Natural killer cell (primary cell): ENCODE measurements around the gene ACSL1. TPM values are rescaled to one million over a fixed set of nuclear protein-coding genes. Genes with fewer than 3 reads are reported as not detected.

Experiments used
- ATAC-seq, 3 donors: fragments of 150-1000 bp in 2 of 3; fragments of 200-7000 bp in 1 of 3; cut with Tn5 transposase; 1 replicate in 1 of 3; 2 replicates in 2 of 3; pipeline ENCODE4 v1.10.0; 2021; ENCODE audit warnings: mild to moderate bottlenecking in 2 of 3, moderate library complexity in 2 of 3
- DNase-seq, 2 donors: peaks; one replicate each; pipeline versions ENCODE4 v3.0.0 to v3.0.0-alpha.2; 2013 to 2021; ENCODE audit warnings: mixed read lengths in 1 of 2
- H3K27ac ChIP-seq: one replicate; pipeline ENCODE4 v1.5.1; 2013; ENCODE audit warnings: mild to moderate bottlenecking, low read length
- H3K27me3 ChIP-seq: one replicate; pipeline ENCODE4 v1.6.1; 2013; ENCODE audit warnings: low read length; ENCODE audit not compliant: control insufficient read depth, insufficient read depth
- H3K36me3 ChIP-seq: one replicate; pipeline ENCODE4 v1.6.1; 2013; ENCODE audit warnings: low read length; ENCODE audit not compliant: control insufficient read depth, insufficient read depth
- H3K4me1 ChIP-seq: one replicate; pipeline ENCODE4 v1.6.1; 2013; ENCODE audit warnings: low read length; ENCODE audit not compliant: control insufficient read depth, insufficient read depth
- H3K4me3 ChIP-seq: one replicate; pipeline ENCODE4 v1.5.1; 2013; ENCODE audit warnings: low read length
- H3K9me3 ChIP-seq: one replicate; pipeline ENCODE4 v1.6.1; 2013; ENCODE audit warnings: low read length; ENCODE audit not compliant: control insufficient read depth, insufficient read depth
- H3K27ac Mint-ChIP-seq, 2 donors: one replicate each; pipeline ENCODE4 v1.8.0; 2022; ENCODE audit warnings: mild to moderate bottlenecking in 2 of 2, mixed read lengths in 2 of 2, moderate library complexity in 1 of 2
- H3K27me3 Mint-ChIP-seq, 2 donors: one replicate each; pipeline ENCODE4 v1.8.0; 2022; ENCODE audit warnings: low read depth in 2 of 2, mixed read lengths in 2 of 2
- H3K36me3 Mint-ChIP-seq: one replicate; pipeline ENCODE4 v1.8.0; 2022; ENCODE audit warnings: mixed read lengths
- H3K4me1 Mint-ChIP-seq, 2 donors: one replicate each; pipeline ENCODE4 v1.8.0; 2022; ENCODE audit warnings: mixed read lengths in 2 of 2
- H3K4me3 Mint-ChIP-seq: one replicate; pipeline ENCODE4 v1.8.0; 2022; ENCODE audit warnings: mild to moderate bottlenecking, moderate library complexity, mixed read lengths
- H3K9me3 Mint-ChIP-seq, 2 donors: one replicate each; pipeline ENCODE4 v1.8.0; 2022; ENCODE audit warnings: mixed read lengths in 2 of 2
- WGBS: methylation state at CpG from one replicate; pipeline ENCODE4 v1.1.7; 2013; ENCODE audit warnings: missing lambda C conversion rate; ENCODE audit not compliant: insufficient coverage; 5-methylcytosine and 5-hydroxymethylcytosine counted together
- intact Hi-C: fragments of 100-400 bp; cut with micrococcal nuclease; formaldehyde crosslinking; loops from one replicate; pipeline ENCODE4 v1.14.2; 2022
- total RNA-seq, 4 donors: library from RNA; stranded (reverse); fragments of 120-200 nt in 1 of 4; gene quantifications; one replicate each; pipeline versions ENCODE4 v1.2.3 to v1.2.4, GENCODE V29; 2013 to 2022
- TF ChIP-seq, protein P1 (sequence below): fragments of 200-600 bp; IDR thresholded peaks from one replicate; pipeline ENCODE4 v1.8.0; 2022; ENCODE audit warnings: antibody characterized with exemption

ACSL1 gene
- total RNA-seq, 3 donors from 2014 or later (not counting 1 experiment from before 2014, with no cell fraction given), result 13.2 to 43.1 (median 13.3) TPM

- Mint-ChIP-seq H3K36me3 (peaks cover 8% of the 10 kb centered on the region), H3K27ac (no peak overlapping the region), H3K4me3 (no peak overlapping the region), H3K27me3 (no peaks in the 10 kb centered on the region), H3K9me3 (peaks cover 4 to 5% of the 10 kb centered on the region in 2 donors), H3K4me1 (peaks cover 0 to 5% of the 10 kb centered on the region in 2 donors)
- no peak for ATAC-seq
- no peak overlapping the region for H3K4me3 ChIP-seq
- no peaks in the 10 kb centered on the region for H3K27me3 ChIP-seq
- intact Hi-C loops, result no loop called here
- H3K4me1 ChIP-seq, result no peaks in the 10 kb centered on the region
- no peak for DNase-seq
- TF ChIP-seq, protein P1, sequence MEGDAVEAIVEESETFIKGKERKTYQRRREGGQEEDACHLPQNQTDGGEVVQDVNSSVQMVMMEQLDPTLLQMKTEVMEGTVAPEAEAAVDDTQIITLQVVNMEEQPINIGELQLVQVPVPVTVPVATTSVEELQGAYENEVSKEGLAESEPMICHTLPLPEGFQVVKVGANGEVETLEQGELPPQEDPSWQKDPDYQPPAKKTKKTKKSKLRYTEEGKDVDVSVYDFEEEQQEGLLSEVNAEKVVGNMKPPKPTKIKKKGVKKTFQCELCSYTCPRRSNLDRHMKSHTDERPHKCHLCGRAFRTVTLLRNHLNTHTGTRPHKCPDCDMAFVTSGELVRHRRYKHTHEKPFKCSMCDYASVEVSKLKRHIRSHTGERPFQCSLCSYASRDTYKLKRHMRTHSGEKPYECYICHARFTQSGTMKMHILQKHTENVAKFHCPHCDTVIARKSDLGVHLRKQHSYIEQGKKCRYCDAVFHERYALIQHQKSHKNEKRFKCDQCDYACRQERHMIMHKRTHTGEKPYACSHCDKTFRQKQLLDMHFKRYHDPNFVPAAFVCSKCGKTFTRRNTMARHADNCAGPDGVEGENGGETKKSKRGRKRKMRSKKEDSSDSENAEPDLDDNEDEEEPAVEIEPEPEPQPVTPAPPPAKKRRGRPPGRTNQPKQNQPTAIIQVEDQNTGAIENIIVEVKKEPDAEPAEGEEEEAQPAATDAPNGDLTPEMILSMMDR, result no peak
- no peaks in the 10 kb centered on the region for H3K9me3 ChIP-seq
- H3K36me3 ChIP-seq, result no peaks in the 10 kb centered on the region
- WGBS, result 100% methylated on average over 2 of the region's 4 CpGs
- no peak overlapping the region for H3K27ac ChIP-seq
Measured at GRCh38 chr4:184715526-184715925, 110.2 kb downstream of the ACSL1 start.

- Mint-ChIP-seq H3K27ac (no peak overlapping the region), H3K4me1 (peaks cover 0 to 4% of the 10 kb centered on the region in 2 donors), H3K27me3 (no peaks in the 10 kb centered on the region), H3K9me3 (no peaks in the 10 kb centered on the region), H3K36me3 (no peaks in the 10 kb centered on the region), H3K4me3 (no peak overlapping the region)
- Histone ChIP-seq H3K9me3 (no peaks in the 10 kb centered on the region), H3K27ac (no peak overlapping the region), H3K36me3 (no peaks in the 10 kb centered on the region), H3K4me1 (no peaks in the 10 kb centered on the region), H3K27me3 (no peaks in the 10 kb centered on the region), H3K4me3 (no peak overlapping the region)
- TF ChIP-seq, protein P1, result no peak
- DNase-seq, result no peak
- intact Hi-C loops, result no loop called here
- no peak for ATAC-seq
- 70% methylated on average over 2 of the region's 2 CpGs for WGBS
Measured at GRCh38 chr4:184713887-184714286, 111.9 kb downstream of the ACSL1 start.

DNA sequence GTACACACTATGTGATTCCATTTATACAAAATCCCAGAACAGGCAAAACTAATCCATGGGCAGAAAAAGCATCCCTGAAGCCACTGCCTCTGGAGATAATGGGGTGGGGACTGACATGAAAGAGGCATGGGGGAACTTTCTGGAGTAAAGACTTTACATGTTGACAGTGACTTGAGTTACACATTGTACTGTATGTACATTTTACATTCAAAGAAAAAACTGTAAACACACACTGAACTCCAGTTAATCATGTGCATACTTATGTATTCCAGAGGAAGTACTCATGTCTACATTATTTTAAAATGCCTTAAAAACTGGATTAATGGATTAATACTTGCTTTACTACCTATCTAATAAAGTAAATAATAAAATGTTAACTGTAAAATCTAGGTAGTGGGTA lies 113.4 kb downstream of the ACSL1 start:
- no peaks in the 10 kb centered on the region for H3K36me3 Mint-ChIP-seq
- H3K4me1 Mint-ChIP-seq, result no peaks in the 10 kb centered on the region
- no peak overlapping the region for H3K4me3 Mint-ChIP-seq
- no peaks in the 10 kb centered on the region for H3K36me3 ChIP-seq
- H3K27me3 Mint-ChIP-seq, result no peaks in the 10 kb centered on the region
- DNase-seq (no peak), ATAC-seq (no peak)
- TF ChIP-seq, protein P1, result no peak
- H3K9me3 Mint-ChIP-seq, result no peaks in the 10 kb centered on the region
- intact Hi-C loops, result no loop called here
- H3K27ac ChIP-seq, result no peak overlapping the region
- H3K9me3 ChIP-seq, result no peaks in the 10 kb centered on the region
- H3K27ac Mint-ChIP-seq, result no peak overlapping the region
- H3K4me3 ChIP-seq, result no peak overlapping the region
- no peaks in the 10 kb centered on the region for H3K27me3 ChIP-seq
- no peaks in the 10 kb centered on the region for H3K4me1 ChIP-seq

DNA sequence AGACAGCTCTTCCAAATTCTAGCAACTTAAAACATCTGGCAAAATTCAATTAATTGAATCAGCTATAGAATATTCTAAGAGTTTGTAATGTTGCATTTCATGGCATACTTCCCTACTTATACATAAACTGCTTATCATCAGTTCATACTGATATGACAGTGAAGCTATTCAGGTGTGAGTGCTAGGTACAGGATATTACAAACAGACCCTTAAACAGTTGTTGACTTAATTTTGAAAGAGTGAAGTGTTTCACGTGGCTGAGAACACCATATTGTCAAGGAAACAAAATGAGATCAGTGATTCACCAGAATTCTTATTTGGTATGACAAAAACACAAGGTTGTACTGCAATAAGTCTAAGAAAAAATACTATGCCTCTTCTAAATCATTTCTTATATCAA lies 119.3 kb downstream of the ACSL1 start:
- H3K36me3 ChIP-seq, result no peaks in the 10 kb centered on the region
- Mint-ChIP-seq H3K27me3 (no peaks in the 10 kb centered on the region), H3K9me3 (no peaks in the 10 kb centered on the region), H3K4me3 (no peak overlapping the region), H3K4me1 (peaks cover 0 to 6% of the 10 kb centered on the region in 2 donors), H3K27ac (no peak overlapping the region), H3K36me3 (no peaks in the 10 kb centered on the region)
- DNase-seq (no peak), ATAC-seq (no peak)
- no peak overlapping the region for H3K4me3 ChIP-seq
- intact Hi-C loops, result no loop called here
- H3K27me3 ChIP-seq, result no peaks in the 10 kb centered on the region
- no peaks in the 10 kb centered on the region for H3K4me1 ChIP-seq
- H3K27ac ChIP-seq, result no peak overlapping the region
- 54% methylated on average over 1 of the region's 1 CpG for WGBS
- TF ChIP-seq, protein P1, result no peak
- H3K9me3 ChIP-seq, result no peaks in the 10 kb centered on the region
